G401 (cell line): ENCODE results near the gene CEP290. TPM values are rescaled to one million over a fixed set of nuclear protein-coding genes. Genes with fewer than 3 reads are reported as not detected.
A peak's percentile ranks its signal among the peaks of the same experiment; 100 is the strongest.

ENCODE experiments used
- DNase-seq: peaks from one replicate; pipeline ENCODE4 v3.0.0-alpha.2; 2015; ENCODE audit warnings: low spot score
- in situ Hi-C: cut with HindIII; loops from 2 replicates; pipeline ENCODE4 v1.10.0; 2016; ENCODE audit warnings: low sequenced_read_pairs, mixed read lengths
- total RNA-seq: library from RNA; depleted of rRNA; stranded (reverse); fragments of >200 nt; shearing (Covaris generic); gene quantifications from 2 replicates; pipeline ENCODE4 v1.2.3, GENCODE V29; 2014; rRNA removed

Gene CEP290, protein sequence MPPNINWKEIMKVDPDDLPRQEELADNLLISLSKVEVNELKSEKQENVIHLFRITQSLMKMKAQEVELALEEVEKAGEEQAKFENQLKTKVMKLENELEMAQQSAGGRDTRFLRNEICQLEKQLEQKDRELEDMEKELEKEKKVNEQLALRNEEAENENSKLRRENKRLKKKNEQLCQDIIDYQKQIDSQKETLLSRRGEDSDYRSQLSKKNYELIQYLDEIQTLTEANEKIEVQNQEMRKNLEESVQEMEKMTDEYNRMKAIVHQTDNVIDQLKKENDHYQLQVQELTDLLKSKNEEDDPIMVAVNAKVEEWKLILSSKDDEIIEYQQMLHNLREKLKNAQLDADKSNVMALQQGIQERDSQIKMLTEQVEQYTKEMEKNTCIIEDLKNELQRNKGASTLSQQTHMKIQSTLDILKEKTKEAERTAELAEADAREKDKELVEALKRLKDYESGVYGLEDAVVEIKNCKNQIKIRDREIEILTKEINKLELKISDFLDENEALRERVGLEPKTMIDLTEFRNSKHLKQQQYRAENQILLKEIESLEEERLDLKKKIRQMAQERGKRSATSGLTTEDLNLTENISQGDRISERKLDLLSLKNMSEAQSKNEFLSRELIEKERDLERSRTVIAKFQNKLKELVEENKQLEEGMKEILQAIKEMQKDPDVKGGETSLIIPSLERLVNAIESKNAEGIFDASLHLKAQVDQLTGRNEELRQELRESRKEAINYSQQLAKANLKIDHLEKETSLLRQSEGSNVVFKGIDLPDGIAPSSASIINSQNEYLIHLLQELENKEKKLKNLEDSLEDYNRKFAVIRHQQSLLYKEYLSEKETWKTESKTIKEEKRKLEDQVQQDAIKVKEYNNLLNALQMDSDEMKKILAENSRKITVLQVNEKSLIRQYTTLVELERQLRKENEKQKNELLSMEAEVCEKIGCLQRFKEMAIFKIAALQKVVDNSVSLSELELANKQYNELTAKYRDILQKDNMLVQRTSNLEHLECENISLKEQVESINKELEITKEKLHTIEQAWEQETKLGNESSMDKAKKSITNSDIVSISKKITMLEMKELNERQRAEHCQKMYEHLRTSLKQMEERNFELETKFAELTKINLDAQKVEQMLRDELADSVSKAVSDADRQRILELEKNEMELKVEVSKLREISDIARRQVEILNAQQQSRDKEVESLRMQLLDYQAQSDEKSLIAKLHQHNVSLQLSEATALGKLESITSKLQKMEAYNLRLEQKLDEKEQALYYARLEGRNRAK (N-terminal part only)
- 5.0 and 7.7 TPM in 2 replicates for total RNA-seq

DNA sequence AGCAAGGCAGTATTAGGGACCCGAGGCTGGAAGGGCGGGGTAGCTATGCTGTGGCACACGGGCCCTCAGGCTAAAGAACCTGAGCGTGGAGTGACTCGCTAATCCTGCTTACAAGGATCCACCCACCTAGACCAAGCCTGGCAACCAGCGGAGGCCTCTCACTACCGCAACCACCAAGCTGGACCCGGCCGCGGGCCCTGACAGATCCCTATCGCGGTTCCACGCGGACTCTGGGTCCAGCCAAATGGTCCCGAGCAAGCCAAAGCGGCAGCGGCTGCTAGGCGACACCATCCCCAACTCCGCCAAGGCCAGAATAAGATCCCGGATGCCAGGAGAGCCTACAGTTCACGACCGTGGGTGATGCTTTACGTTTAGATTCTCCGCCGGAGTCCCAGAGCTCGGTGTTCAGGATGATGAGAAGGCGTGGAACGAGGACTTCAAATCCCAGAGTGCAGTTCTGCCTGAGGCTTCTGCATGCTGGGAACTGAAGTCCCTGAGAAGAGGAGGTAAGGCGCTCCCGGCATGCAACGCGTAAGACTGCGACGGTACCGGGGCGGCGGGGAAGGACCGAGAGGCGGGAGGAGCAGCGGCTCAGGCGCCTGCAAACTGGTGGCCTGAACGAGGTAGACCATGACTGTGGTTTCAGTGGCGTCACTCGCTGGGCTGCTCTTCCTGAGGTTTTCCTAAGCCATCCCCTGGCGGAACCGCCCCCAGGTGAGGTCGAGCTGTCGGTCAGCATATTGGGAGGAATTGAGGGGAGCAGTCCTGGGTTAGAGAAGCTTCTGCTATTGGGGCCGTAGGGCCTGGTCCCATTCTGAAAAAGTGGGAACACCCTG, at the start of gene CEP290, which contains the start of gene TMTC3:
Gene CEP290 (minus strand): TSS at position 315 of the 836 bp plus-strand sequence. CDS start 781 bp downstream, outside the sequence.
Gene TMTC3 (plus strand): TSS at position 534 of the 836 bp plus-strand sequence. CDS start 6,009 bp downstream, outside the sequence.
- peak; percentile 100 for DNase-seq
- in situ Hi-C loops = no loop called here

DNA sequence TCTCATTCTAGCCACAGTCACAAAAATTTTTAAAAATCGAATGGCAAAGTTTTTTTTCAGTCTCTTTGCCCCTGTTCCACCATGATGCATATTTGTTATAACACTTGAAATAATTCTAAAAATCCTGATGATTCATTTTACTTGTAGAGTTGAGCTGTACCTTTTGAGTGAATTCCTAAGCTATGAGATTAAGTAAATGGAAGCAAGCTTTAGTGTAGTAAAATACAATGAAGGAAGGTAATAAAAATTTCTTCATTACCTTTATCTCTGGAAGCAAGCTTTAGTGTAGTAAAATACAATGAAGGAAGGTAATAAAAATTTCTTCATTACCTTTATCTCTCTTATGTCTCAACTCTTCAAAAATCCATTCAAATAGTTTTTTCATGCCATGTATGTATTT, 46.3 kb upstream of the CEP290 start:
- DNase-seq = no peak
- in situ Hi-C loops = no loop called here

DNA sequence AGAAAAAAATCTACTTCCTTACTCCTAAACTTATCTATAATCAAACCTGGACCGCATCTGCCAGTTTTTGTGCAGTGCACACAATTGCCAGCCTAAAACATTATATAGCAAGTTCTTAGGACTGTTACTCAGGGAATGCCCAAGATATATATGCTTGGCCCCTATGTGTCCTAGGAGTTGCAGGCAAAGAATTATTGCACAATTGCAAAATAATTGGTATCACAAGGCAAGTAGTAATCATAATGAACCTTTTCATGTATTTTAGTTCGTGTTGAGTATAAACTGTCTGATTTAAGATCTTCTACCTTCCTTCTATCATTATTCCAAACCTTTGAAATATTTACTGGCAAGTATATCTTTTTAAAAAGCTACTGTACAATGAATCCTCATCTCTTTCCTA, 45.7 kb upstream of the CEP290 start:
- in situ Hi-C loops = no loop called here

DNA sequence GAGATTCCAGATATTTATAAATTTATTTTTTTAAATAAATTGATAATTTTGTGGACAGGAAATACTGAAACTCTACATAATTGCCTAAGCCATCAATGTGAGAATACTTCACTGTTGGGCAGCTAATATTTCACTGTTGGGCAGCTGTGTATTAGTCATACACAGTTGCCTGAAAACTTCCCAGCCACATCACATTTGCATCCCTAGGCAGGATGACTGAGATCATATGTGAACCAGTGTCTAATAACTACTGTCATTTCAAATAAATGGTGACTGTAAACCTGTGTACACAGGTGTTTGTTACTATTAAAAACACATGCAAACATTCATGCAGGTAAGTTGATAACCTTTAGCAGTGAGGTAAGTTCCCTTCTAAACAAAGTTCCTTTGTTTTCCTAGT, 44.1 kb upstream of the CEP290 start:
- in situ Hi-C loops = no loop called here

More for the DNA sequence above, 45.7 kb upstream of the CEP290 start:
- DNase-seq = no peak

DNA sequence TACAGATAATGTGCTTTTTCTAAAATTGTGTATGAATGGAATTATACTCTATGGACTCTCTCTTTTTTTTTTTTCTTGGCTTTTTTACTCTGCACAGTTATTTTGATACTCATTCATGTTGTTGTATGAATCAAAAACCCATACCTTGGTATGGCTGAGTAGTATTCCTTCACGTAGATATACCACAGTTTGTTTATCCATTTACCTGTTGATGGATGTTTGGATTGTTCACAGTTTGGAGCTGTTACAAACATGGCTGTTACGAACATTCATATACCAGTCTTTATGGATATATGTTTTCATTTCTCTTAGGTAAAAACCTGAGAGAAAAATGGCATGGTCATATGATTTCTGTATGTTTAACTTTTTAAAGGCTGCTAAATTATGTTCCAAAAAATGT, 43.4 kb upstream of the CEP290 start:
- in situ Hi-C loops = no loop called here
- no peak for DNase-seq

More for the DNA sequence above, 44.1 kb upstream of the CEP290 start:
- no peak for DNase-seq

DNA sequence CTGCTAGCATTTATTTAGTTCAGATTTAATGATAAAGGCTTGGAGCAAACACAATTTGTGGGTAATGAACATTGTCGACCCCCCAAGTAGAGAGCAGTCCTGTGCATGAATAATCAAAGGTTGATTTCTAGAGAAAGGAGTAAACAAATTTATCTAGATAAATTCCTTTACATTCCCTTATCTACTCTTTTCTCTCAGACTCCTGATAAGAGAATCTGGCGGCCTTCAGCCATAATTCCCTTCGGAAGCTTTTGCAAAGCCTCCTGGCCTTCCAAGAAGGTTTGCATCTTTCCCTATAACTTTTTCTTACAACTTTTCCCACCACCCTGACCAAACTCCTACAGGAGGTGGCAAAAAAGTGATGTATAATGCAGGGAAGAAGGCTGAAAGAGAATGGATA, 42.3 kb upstream of the CEP290 start:
- no peak for DNase-seq
- in situ Hi-C loops = no loop called here

DNA sequence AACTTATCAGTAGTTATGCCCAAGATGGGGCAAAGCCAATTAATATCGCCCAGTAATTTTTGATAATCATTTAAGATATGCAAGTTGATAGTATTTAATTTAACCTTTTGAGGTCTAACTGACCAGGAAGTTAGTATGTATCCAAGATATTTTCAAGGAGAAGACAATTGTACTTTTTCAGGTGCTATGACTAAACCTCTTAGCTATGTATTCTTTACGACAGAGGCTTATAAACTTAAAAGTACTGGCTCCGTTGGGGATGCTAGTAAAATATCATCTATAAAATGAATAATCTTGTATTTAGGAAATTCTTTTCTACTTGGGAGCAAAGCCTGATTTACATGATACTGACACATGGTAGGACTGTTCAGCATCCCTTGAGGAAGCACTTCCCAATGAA, 40.5 kb upstream of the CEP290 start:
- in situ Hi-C loops = no loop called here

DNA sequence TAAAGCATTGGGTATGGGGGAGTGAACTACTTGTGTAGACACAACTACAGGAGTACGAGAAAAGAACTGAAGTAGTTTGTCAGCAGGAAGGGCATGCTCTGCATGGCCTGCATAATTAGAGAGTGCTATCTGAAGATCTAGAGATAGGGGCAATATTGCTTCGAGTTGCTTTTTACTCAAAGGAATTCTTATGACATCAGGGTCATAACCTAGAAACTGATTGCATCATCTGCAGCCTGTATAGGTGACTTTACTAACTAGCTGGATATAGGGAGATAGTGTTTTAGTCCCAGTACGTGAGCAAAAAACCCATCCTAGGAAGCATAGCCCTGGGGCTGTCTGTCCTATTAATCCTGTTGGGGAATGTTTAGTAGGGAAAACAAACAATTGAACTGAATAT, 40.0 kb upstream of the CEP290 start:
- in situ Hi-C loops = no loop called here
- DNase-seq = no peak

More for the DNA sequence above, 40.5 kb upstream of the CEP290 start:
- DNase-seq = no peak

DNA sequence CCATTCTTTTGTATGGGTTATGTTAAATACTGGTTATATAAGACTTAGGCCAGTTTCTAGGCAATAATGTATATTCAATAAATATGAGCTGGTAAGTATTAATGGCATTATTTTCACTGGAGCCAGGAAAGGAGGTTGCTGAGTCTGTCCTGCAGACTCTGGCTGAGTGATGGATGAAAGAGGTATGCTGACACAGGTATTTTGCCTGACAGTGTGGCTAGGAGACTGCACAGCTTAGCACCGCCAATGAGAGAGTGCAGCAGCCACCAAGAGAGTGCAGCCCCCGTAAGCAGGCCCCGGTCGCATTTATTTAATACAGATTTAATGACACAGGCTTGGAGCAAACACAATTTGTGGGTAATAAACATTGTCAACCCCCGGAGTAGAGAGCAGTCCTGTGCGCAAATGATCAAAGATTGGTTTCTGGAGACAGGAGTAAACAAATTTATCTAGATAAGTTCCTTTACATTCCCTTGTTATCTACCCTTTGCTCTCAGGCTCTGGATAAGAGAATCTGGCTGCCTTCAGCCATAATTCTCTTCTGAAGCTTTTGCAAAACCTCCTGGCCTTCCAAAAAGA, 37.6 kb upstream of the CEP290 start:
- DNase-seq = no peak
- in situ Hi-C loops = no loop called here

DNA sequence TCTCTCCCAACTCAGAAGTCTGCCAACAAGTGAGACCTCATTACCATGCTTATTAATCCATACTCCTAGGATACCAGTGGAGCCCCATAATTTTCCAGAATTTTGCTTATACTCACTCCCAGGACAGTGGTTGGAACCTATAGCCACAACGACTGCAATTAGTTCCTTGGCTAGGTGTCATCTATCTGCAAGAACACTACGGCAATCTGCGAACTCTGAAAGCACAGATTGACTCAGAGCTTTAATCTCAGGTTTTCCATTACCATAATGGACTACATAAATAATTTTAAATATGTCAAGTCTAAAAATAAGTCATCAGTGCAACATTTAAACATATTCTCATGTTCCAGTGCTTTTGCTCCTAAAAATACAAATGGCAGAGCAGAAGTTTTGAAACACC, 33.7 kb upstream of the CEP290 start:
- in situ Hi-C loops = no loop called here
- DNase-seq = no peak

DNA sequence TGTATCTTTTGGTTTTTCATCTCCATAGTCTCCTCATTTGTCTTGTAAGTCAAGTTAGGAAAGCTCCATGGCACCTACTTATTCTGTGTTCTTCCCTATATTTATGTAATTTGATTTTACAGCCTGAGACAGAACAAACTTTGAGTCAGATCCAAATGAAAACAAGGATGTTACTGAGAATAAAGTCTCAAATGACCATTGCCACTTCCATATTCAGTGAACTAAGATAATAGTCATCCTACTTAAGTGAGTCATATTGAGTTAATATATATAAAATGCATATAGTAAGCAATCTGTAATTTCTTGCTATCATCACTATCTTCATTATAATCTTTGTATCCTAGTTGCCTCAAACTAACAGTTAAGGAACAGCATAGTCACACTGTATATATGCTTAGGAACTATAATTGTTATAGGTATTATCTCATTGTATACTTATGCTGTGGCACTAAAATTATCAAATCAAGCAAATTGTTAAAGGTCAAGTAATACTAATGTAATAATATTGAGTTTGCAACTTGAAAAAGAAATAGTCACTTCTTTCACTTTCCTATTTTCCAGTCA, 31.0 kb upstream of the CEP290 start:
- in situ Hi-C loops = no loop called here
- no peak for DNase-seq

DNA sequence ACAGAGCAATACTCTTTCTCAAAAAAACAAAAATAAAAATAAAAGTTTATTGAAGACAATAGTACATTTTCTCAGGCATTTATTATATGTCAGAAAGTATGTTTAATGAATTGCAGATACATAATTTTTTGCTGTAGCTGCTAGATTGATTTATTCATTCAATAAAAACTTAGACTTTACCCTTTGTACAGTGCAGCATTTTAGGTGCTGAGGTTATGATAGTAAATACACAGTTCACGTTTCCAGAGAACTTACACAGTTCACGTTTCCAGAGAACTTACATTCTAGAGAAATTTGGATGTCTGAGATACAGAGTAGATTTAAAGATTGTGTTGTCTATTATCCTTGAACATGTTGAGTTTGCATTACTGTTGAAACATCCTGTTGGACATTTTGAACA, 25.5 kb upstream of the CEP290 start:
- no peak for DNase-seq
- in situ Hi-C loops = no loop called here

DNA sequence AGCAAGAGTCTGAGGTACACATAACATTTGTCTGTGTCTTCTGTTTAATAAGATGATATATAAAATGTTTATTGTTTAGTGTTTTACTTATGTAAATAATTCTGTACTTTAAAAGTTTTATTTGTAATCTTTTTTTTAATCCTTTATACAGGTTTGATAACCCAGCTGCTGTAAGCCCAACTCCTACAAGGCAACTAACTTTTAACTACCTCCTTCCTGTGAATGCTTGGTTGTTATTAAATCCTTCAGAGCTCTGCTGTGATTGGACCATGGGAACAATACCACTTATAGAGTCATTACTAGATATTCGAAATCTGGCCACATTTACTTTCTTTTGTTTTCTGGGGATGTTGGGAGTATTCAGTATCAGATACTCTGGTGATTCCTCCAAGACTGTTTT, 24.3 kb upstream of the CEP290 start:
- in situ Hi-C loops = no loop called here
- DNase-seq = no peak

DNA sequence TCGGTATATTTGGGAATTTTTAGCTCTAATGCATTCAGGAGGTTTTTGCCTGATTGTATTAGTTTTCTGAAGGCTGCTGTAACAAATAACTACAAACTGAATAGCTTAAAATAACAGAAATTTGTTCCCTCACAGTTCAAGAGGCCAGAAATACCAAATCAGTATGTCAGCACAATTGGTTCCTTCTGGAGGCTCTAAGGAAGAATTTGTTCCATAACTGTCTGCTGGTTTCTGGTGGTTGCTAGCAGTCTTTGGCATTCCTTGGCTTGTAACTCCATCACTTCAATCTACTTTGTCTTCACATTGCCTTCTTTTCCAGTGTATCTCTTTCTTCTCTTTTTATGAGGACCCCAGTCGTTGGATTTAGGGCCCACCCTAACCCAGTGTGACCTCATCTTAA, 21.5 kb upstream of the CEP290 start:
- no peak for DNase-seq
- in situ Hi-C loops = no loop called here

DNA sequence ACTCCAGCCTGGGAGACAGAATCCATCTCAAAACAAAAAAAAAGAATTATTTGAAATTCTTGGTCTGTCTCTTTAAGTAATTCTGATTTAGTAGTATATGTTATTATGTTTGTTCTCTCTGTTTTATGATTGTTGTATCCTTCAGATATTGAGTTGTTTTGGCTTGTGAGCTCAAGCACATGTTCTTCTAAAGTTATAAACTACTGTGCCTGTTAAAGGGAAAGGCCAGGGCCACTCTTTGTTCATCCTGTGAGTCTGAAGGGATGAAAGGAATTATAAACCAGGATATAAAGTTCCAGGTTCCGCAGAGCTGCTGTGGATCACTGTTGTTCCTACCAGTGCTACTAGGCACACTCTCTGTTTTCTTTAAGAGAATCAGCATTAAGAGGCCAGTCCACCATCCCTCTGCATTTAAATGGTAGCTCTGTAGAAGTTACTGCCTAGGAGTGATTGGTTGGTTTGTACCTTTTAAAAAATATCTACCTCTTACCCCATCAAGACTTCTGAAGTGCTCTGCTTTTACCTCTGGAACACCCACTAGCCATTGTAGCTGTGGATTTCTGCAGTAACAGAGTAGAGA, 14.3 kb upstream of the CEP290 start:
- no peak for DNase-seq
- in situ Hi-C loops = no loop called here

DNA sequence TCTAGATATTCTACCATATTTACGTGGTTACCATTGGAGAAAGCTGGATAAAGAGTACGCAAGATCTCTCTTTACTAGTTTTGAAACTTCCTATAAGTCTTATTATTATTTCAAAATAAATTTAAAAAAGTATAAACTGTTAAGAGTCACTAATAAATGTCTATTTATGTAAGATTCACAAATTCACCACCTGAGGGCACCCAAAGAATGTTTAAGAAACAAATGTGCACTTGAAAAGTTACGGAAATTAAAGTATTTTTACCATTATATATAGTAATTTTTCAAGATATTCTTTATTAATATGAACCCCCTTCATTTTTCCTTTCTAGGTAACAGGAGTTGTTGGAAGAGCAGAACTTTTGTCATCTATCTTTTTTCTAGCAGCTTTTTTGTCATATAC, 12.1 kb upstream of the CEP290 start:
- in situ Hi-C loops = no loop called here
- no peak for DNase-seq

DNA sequence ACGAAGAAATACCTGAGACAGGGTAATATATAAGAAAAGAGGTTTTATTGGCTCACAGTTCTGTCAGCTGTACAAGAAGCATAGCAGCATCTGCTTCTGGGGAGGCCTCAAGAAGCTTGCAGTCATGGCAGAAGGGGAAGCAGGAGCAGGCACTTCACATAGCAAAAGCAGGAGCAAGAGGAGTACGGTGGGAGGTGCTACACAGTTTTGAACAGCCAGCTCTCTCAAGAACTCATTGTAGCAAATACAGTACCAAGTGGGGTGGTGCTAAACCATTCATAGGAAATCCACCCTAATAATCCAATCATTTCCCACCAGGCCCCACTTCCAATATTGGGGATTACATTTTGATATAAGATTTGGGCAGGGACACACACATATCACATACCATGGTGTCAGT, 8.2 kb upstream of the CEP290 start:
- in situ Hi-C loops = no loop called here
- DNase-seq = no peak
